NB4 (cell line): ENCODE measurements around the gene MYO7A.

ENCODE experiments used
- CTCF ChIP-seq: IDR thresholded peaks from one replicate; pipeline ENCODE4 v1.5.1; 2012; ENCODE audit warnings: low read depth, low read length
- MAX ChIP-seq: IDR thresholded peaks from 2 replicates; pipeline ENCODE4 v1.6.1; 2011; ENCODE audit warnings: low read depth, low read length
- POLR2A ChIP-seq: IDR thresholded peaks from 2 replicates; pipeline ENCODE4 v1.6.1; 2011; ENCODE audit warnings: mild to moderate bottlenecking; ENCODE audit not compliant: insufficient read length; ENCODE audit errors: extremely low read depth

GRCh38 chr11:77181799-77182541 lies 53.9 kb downstream of the MYO7A start:
- no peak for TF ChIP-seq CTCF
- TF ChIP-seq MAX: no peak
- no peak for TF ChIP-seq POLR2A
